B cell (primary cell): Measurements from ENCODE around the gene MPL. TPM values are rescaled to one million over a fixed set of nuclear protein-coding genes. Genes with fewer than 3 reads are reported as not detected.

ENCODE experiments used
- ATAC-seq: fragments of 200-7000 bp; cut with Tn5 transposase; one replicate; pipeline ENCODE4 v1.10.0; 2021; ENCODE audit warnings: low read depth, mild to moderate bottlenecking, moderate number of reproducible peaks, moderate library complexity
- CTCF ChIA-PET: fragments of 350-600 bp; sonication (Branson Sonifier 250); formaldehyde crosslinking; loops from one replicate; lab custom pipeline; 2021; ENCODE audit warnings: antibody characterized with exemption, inconsistent platforms; lab: Charles Lee
- POLR2A ChIA-PET: fragments of 350-600 bp; sonication (Branson Sonifier 250); formaldehyde crosslinking; loops from one replicate; lab custom pipeline; 2021; ENCODE audit warnings: antibody characterized with exemption; lab: Charles Lee
- DNase-seq: peaks from one replicate; pipeline ENCODE4 v3.0.0; 2013
- H2AFZ ChIP-seq: 2 replicates; pipeline ENCODE4 v1.6.1; 2012; ENCODE audit warnings: mild to moderate bottlenecking, low read depth, low read length; ENCODE audit not compliant: insufficient read depth, poor library complexity, severe bottlenecking
- H3K27ac ChIP-seq, 2 donors: 1 replicate in 1 of 2; 2 replicates in 1 of 2; pipeline ENCODE4 v1.5.1; 2012 to 2013; ENCODE audit warnings: low read length in 2 of 2, mild to moderate bottlenecking in 2 of 2, moderate library complexity in 1 of 2
- H3K27me3 ChIP-seq, 4 experiments: fragments of 200-600 bp in 1 of 4; sonication (generic) in 1 of 4; replicated peaks in 1 of 4; 1 replicate in 2 of 4; 2 replicates in 2 of 4; pipeline versions ENCODE4 v1.6.1 to v1.7.0; 2013 to 2016; ENCODE audit warnings: low read length in 3 of 4, mild to moderate bottlenecking in 2 of 4, mixed read lengths in 1 of 4, moderate library complexity in 1 of 4; ENCODE audit not compliant: insufficient read depth in 4 of 4, control insufficient read depth in 3 of 4; ENCODE audit errors: control extremely low read depth in 1 of 4
- H3K36me3 ChIP-seq, 2 experiments: replicated peaks in 1 of 2; 1 replicate in 1 of 2; 2 replicates in 1 of 2; pipeline versions ENCODE4 v1.6.1 to v1.7.1; 2013; ENCODE audit warnings: low read length in 1 of 2; ENCODE audit not compliant: insufficient read depth in 2 of 2, control insufficient read depth in 1 of 2; ENCODE audit errors: control extremely low read depth in 1 of 2, extremely low read depth in 1 of 2
- H3K4me1 ChIP-seq, 2 donors: fragments of 200-600 bp in 1 of 2; sonication (generic) in 1 of 2; 1 replicate in 1 of 2; 2 replicates in 1 of 2; pipeline versions ENCODE4 v1.5.1 to v1.6.1; 2013 to 2017; ENCODE audit warnings: low read length in 2 of 2; ENCODE audit not compliant: control insufficient read depth in 2 of 2, insufficient read depth in 2 of 2
- H3K4me2 ChIP-seq: replicated peaks from 2 replicates; pipeline ENCODE3; 2012; ENCODE audit warnings: mild to moderate bottlenecking, low read depth, low read length; ENCODE audit not compliant: poor library complexity, severe bottlenecking
- H3K4me3 ChIP-seq, 5 experiments: fragments of 200-600 bp in 1 of 5; sonication (generic) in 1 of 5; 1 replicate in 3 of 5; 2 replicates in 2 of 5; pipeline versions ENCODE4 v1.5.1 to v1.7.0; 2011 to 2016; ENCODE audit warnings: low read length in 4 of 5, mild to moderate bottlenecking in 4 of 5, low read depth in 2 of 5, control low read depth in 1 of 5, moderate library complexity in 1 of 5; ENCODE audit not compliant: insufficient read depth in 1 of 5; ENCODE audit errors: control extremely low read depth in 1 of 5, extremely low read depth in 1 of 5
- H3K79me2 ChIP-seq: fragments of 200-600 bp; sonication (generic); one replicate; pipeline ENCODE4 v1.6.0; 2016; ENCODE audit warnings: low read length; ENCODE audit not compliant: control insufficient read depth, insufficient read depth
- H3K9ac ChIP-seq: fragments of 200-600 bp; sonication (generic); 2 replicates; pipeline ENCODE4 v1.6.1; 2017; ENCODE audit warnings: mild to moderate bottlenecking, low read length, moderate library complexity
- H3K9me3 ChIP-seq, 3 donors: one replicate each; pipeline versions ENCODE4 v1.6.1 to v1.7.1; 2013; ENCODE audit warnings: low read length in 2 of 3; ENCODE audit not compliant: control insufficient read depth in 2 of 3, insufficient read depth in 1 of 3; ENCODE audit errors: control extremely low read depth in 1 of 3
- H4K20me1 ChIP-seq: 2 replicates; pipeline ENCODE4 v1.6.0; 2012; ENCODE audit warnings: mild to moderate bottlenecking, low read length; ENCODE audit not compliant: insufficient read depth, control insufficient read depth, poor library complexity, severe bottlenecking
- H3K27ac Mint-ChIP-seq: one replicate; pipeline ENCODE4 v1.8.0; 2021; ENCODE audit warnings: mixed read lengths
- H3K27me3 Mint-ChIP-seq: one replicate; pipeline ENCODE4 v1.8.0; 2021; ENCODE audit warnings: mixed read lengths
- H3K4me1 Mint-ChIP-seq: one replicate; pipeline ENCODE4 v1.8.0; 2021; ENCODE audit warnings: mixed read lengths
- H3K4me3 Mint-ChIP-seq: one replicate; pipeline ENCODE4 v1.8.0; 2021; ENCODE audit warnings: mixed read lengths
- H3K9me3 Mint-ChIP-seq: one replicate; pipeline ENCODE4 v1.8.0; 2022; ENCODE audit warnings: mixed read lengths; ENCODE audit not compliant: insufficient read depth
- CTCF ChIP-seq: fragments of 200-600 bp; IDR thresholded peaks from one replicate; pipeline ENCODE4 v1.8.0; 2022; ENCODE audit warnings: antibody characterized with exemption, mild to moderate bottlenecking
- EZH2 ChIP-seq: IDR thresholded peaks from 2 replicates; pipeline ENCODE4 v1.6.1; 2012; ENCODE audit warnings: borderline replicate concordance, low read depth, mild to moderate bottlenecking, moderate library complexity, low read length; ENCODE audit not compliant: insufficient read depth, poor library complexity, severe bottlenecking
- WGBS: methylation state at CpG from one replicate; pipeline ENCODE4 v1.1.5; 2013; ENCODE audit warnings: missing lambda C conversion rate; ENCODE audit not compliant: insufficient coverage; 5-methylcytosine and 5-hydroxymethylcytosine counted together
- intact Hi-C: fragments of 100-400 bp; cut with micrococcal nuclease; formaldehyde crosslinking; loops from one replicate; pipeline ENCODE4 v1.10.0; 2022
- polyA plus RNA-seq: library from polyadenylated mRNA; depleted of rRNA; stranded (reverse); fragments of >200 nt; gene quantifications from 2 replicates; pipeline ENCODE4 v1.2.3, GENCODE V29; 2012
- total RNA-seq, 2 donors: library from RNA; stranded (reverse); fragments of 120-200 nt in 1 of 2; gene quantifications; 1 replicate in 1 of 2; 2 replicates in 1 of 2; pipeline versions ENCODE4 v1.2.3 to v1.2.4, GENCODE V29; 2013 to 2022

Gene MPL
- total and polyA plus RNA-seq, 2 donors (not counting 1 experiment from before 2014, with no cell fraction given) = not detected

GRCh38 chr1:43303471-43304313, 33.9 kb upstream of the MPL start:
- Histone ChIP-seq H3K79me2 (no peaks in the 10 kb centered on the region), H3K4me1 (no peaks in the 10 kb centered on the region), H3K9ac (no peak overlapping the region), H3K9me3 (no peaks in the 10 kb centered on the region), H4K20me1 (no peaks in the 10 kb centered on the region), H3K27ac (no peak overlapping the region), H2AFZ (no peak overlapping the region), H3K27me3 (peaks cover 0 to 3% (median 0%) of the 10 kb centered on the region in 4 experiments), H3K4me2 (no peak overlapping the region), H3K4me3 (no peak overlapping the region), H3K36me3 (no peaks in the 10 kb centered on the region)
- POLR2A ChIA-PET = no interaction called here
- no peaks in the 10 kb centered on the region for H3K9me3 Mint-ChIP-seq
- H3K4me3 Mint-ChIP-seq = no peak overlapping the region
- CTCF ChIA-PET = interaction anchor here (0.8 kb wide), 1 partner anchor 74 kb away, joined by 3 read pairs; no protein-coding TSS in a partner anchor
- no peak for DNase-seq
- intact Hi-C loops = no loop called here
- TF ChIP-seq EZH2 = no peak
- no peak for TF ChIP-seq CTCF
- WGBS = 86% methylated on average over 6 of the region's 8 CpGs
- peaks cover 19% of the 10 kb centered on the region for H3K27me3 Mint-ChIP-seq
- ATAC-seq = no peak
- H3K4me1 Mint-ChIP-seq = no peaks in the 10 kb centered on the region
- no peak overlapping the region for H3K27ac Mint-ChIP-seq

- POLR2A ChIA-PET = no interaction called here
- no peak for DNase-seq
- H3K4me1 ChIP-seq = no peaks in the 10 kb centered on the region
- H3K27me3 Mint-ChIP-seq = peaks cover 19% of the 10 kb centered on the region
- no peaks in the 10 kb centered on the region for H3K9me3 Mint-ChIP-seq
- H3K9ac ChIP-seq = no peak overlapping the region
- H3K27me3 ChIP-seq = peaks cover 0 to 3% (median 0%) of the 10 kb centered on the region in 4 experiments
- H3K9me3 ChIP-seq = no peaks in the 10 kb centered on the region
- no peak overlapping the region for H2AFZ ChIP-seq
- H3K4me3 Mint-ChIP-seq = no peak overlapping the region
- H3K27ac Mint-ChIP-seq = no peak overlapping the region
- H4K20me1 ChIP-seq = no peaks in the 10 kb centered on the region
- no peaks in the 10 kb centered on the region for H3K36me3 ChIP-seq
- ATAC-seq = no peak
- TF ChIP-seq CTCF (no peak), EZH2 (no peak)
- no peak overlapping the region for H3K27ac ChIP-seq
- no peaks in the 10 kb centered on the region for H3K79me2 ChIP-seq
- CTCF ChIA-PET = no interaction called here
- H3K4me2 ChIP-seq = no peak overlapping the region
- intact Hi-C loops = no loop called here
- 28% methylated on average over 8 of the region's 8 CpGs for WGBS
- H3K4me3 ChIP-seq = no peak overlapping the region
- no peaks in the 10 kb centered on the region for H3K4me1 Mint-ChIP-seq
Measured at GRCh38 chr1:43304314-43304681, 33.3 kb upstream of the MPL start.
